ENCODE measurements around the gene HLF.

HLF gene

DNA sequence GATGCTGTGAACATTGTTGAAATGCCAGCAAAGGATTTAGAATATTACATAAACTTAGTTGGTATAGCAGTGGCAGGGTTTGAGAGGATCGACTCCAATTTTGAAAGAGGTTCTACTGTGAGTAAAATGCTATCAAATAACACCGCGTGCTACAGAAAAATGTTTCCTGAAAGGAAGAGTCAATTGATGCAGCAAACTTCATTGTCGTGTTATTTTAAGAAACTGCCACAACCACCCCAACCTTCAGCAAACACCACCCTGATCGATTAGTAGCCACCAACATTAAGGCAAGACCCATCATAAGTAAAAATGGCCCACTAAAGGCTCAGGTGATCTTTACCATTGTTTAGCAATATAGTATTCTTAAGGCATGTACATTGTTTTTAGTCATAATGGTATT, 27.3 kb downstream of the HLF start:
- TF ChIP-seq TEAD4 (IDR thresholded peaks at IDR 0.05) (no peak), FOXM1 (IDR thresholded peaks at IDR 0.05; ENCODE audit: borderline replicate concordance, low read depth) (no peak), ZBTB7A (IDR thresholded peaks at IDR 0.05; ENCODE audit: low read depth) (no peak), CEBPB (IDR thresholded peaks at IDR 0.05) (no peak), YY1 (IDR thresholded peaks at IDR 0.05; ENCODE audit: low read depth) (no peak)
- TF ChIP-seq, protein P1, sequence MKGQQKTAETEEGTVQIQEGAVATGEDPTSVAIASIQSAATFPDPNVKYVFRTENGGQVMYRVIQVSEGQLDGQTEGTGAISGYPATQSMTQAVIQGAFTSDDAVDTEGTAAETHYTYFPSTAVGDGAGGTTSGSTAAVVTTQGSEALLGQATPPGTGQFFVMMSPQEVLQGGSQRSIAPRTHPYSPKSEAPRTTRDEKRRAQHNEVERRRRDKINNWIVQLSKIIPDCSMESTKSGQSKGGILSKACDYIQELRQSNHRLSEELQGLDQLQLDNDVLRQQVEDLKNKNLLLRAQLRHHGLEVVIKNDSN (IDR thresholded peaks at IDR 0.05), result no peak

DNA sequence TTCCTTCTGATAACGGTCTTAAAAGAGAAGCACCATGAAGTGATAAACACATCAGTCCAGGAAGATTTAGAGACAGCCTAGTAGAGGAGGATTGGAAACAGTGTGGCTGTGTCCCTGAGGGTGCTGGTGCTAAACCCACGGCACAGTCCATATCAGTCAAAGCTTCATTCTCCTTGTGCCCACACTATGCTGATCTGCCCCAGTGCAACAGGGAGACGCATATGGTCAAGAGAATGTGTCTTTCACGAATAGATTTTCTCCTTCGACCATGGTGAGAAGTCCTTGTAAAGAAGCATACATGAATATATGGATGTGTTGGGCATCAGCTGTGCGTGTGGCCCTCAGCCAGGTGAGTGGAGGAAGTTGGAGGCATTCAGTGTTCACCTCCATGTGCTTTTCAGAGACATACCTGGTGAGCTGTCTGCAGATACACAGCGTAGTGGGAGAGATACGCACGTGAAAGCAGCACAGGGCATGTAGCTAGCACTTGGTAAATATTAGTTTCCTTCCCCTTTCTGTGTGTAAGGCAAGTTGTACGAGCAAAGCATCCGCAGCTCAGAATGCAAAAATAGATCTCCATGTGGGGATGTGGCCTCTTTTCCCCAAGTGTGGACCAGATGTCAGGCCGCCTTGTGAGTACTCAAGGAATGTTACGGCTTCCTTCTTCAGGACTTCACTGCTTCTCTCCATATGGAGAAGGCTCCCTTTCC, 29.4 kb downstream of the HLF start:
- TF ChIP-seq, protein P2, sequence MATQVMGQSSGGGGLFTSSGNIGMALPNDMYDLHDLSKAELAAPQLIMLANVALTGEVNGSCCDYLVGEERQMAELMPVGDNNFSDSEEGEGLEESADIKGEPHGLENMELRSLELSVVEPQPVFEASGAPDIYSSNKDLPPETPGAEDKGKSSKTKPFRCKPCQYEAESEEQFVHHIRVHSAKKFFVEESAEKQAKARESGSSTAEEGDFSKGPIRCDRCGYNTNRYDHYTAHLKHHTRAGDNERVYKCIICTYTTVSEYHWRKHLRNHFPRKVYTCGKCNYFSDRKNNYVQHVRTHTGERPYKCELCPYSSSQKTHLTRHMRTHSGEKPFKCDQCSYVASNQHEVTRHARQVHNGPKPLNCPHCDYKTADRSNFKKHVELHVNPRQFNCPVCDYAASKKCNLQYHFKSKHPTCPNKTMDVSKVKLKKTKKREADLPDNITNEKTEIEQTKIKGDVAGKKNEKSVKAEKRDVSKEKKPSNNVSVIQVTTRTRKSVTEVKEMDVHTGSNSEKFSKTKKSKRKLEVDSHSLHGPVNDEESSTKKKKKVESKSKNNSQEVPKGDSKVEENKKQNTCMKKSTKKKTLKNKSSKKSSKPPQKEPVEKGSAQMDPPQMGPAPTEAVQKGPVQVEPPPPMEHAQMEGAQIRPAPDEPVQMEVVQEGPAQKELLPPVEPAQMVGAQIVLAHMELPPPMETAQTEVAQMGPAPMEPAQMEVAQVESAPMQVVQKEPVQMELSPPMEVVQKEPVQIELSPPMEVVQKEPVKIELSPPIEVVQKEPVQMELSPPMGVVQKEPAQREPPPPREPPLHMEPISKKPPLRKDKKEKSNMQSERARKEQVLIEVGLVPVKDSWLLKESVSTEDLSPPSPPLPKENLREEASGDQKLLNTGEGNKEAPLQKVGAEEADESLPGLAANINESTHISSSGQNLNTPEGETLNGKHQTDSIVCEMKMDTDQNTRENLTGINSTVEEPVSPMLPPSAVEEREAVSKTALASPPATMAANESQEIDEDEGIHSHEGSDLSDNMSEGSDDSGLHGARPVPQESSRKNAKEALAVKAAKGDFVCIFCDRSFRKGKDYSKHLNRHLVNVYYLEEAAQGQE (IDR thresholded peaks at IDR 0.05; ENCODE audit: low read depth), result no peak

DNA sequence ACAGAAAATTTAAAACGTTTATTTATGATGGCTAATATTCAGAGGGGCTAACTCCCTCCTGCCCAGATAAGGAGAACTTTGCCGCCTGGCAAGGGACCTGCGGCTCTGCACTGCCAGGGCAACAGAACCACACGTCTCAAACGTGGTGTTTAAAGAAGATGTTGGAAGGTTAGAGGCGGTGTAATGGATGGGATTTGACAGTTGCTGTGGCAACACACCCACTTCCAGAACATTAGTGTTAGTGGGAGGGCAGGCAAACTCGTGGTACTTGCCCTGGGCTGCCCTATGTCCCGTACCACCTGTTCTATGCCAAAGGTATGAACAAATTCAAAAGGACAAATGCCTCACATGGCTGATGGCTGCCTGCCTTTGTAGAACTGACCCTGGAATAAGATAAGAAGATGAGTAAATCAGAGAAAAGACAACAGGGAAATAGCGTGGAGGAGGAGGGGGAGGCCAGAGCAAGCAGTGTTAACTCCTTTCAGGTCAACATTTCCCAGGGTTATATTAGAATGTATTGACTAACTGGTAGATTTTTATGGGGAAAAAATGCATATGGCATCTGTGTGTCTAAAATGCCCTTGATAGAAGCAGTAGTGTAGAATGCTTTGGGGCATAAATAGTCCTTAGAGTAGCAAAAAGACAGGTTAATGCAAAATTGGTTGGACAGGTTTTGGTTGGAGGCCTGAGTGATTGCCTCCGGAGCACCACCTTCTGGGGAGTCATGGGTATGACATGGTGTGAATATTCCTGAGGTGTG, 30.8 kb downstream of the HLF start:
- TF ChIP-seq RAD21 (IDR thresholded peaks at IDR 0.05; ENCODE audit: low read depth), result peak; percentile 81
- TF ChIP-seq MAX (IDR thresholded peaks at IDR 0.05), result no peak

DNA sequence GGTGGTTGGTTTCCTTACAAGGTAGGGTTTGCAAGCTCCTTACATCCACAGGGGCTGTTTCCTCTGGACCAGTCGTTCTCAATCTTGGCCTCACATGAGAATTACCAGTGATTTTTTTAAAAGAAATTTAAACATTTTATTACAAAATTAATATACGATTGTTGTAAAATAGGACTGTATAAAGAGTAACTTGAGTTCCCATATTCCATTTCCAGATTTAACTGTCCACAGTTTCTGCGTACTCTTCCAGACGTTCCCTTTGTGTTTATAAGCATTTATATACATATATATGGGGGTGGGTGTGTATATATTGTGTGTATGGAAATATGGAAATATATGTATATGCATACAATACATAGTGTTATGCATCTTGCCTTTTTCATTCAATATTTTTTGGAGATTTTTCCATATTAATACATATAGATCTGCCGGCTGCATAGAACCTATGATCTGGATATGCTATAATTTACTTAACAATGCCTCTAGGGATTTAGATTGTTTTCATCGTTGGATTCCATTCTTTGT, 31.5 kb downstream of the HLF start:
- TF ChIP-seq, protein P1 (IDR thresholded peaks at IDR 0.05), result no peak
- TF ChIP-seq MAX (IDR thresholded peaks at IDR 0.05), result no peak
- TF ChIP-seq NFIC (IDR thresholded peaks at IDR 0.05), result no peak
- TF ChIP-seq TAF1 (IDR thresholded peaks at IDR 0.05; ENCODE audit: low read depth), result no peak
- no peak for TF ChIP-seq ZBTB7A (IDR thresholded peaks at IDR 0.05; ENCODE audit: low read depth)
- no peak for TF ChIP-seq TEAD4 (IDR thresholded peaks at IDR 0.05)
- TF ChIP-seq RAD21 (IDR thresholded peaks at IDR 0.05; ENCODE audit: low read depth), result no peak
- TF ChIP-seq FOXM1 (IDR thresholded peaks at IDR 0.05; ENCODE audit: borderline replicate concordance, low read depth), result no peak
- TF ChIP-seq YY1 (IDR thresholded peaks at IDR 0.05; ENCODE audit: low read depth), result no peak

- TF ChIP-seq YY1 (IDR thresholded peaks at IDR 0.05; ENCODE audit: low read depth) (no peak), TEAD4 (IDR thresholded peaks at IDR 0.05) (no peak), FOXM1 (IDR thresholded peaks at IDR 0.05; ENCODE audit: borderline replicate concordance, low read depth) (no peak), NFIC (IDR thresholded peaks at IDR 0.05) (no peak), TAF1 (IDR thresholded peaks at IDR 0.05; ENCODE audit: low read depth) (no peak), CEBPB (IDR thresholded peaks at IDR 0.05) (no peak)
- TF ChIP-seq, protein P1 (IDR thresholded peaks at IDR 0.05), result no peak
These were observed 31.9 kb downstream of the HLF start for GRCh38 chr17:55296699-55297098.

DNA sequence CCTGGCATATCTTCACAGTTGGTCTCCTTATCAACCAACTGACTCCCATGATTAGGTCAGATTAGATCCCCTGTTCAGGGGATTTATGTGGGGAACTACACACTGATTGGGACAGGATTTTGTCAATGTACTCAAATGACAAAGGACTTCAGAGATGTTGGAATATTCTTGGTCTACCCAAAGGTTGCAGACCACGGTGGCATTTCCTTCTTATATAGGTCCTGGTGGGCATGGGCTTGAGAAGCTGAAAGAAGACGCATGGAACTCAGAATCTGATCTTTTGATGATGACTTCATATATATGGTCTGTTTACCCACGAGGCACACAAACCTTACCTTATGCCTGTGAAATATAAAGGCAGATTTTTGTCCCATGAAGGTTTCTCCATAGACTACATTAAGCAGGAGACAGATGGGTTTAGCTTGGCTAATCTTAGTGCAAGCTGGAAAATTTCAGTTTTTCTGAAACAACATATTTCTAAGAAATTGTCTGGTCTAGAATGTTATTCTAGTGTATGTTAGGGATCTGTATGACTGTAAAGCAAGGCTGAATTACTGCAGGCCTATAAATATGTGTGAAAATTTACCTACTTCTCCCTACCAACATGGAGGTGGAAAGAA, 33.5 kb downstream of the HLF start:
- TF ChIP-seq CREB1 (IDR thresholded peaks at IDR 0.05; ENCODE audit: low read depth) (no peak), EGR1 (IDR thresholded peaks at IDR 0.05) (no peak), RAD21 (IDR thresholded peaks at IDR 0.05; ENCODE audit: low read depth) (no peak), ZBTB7A (IDR thresholded peaks at IDR 0.05; ENCODE audit: low read depth) (no peak), NFIC (IDR thresholded peaks at IDR 0.05) (no peak)

DNA sequence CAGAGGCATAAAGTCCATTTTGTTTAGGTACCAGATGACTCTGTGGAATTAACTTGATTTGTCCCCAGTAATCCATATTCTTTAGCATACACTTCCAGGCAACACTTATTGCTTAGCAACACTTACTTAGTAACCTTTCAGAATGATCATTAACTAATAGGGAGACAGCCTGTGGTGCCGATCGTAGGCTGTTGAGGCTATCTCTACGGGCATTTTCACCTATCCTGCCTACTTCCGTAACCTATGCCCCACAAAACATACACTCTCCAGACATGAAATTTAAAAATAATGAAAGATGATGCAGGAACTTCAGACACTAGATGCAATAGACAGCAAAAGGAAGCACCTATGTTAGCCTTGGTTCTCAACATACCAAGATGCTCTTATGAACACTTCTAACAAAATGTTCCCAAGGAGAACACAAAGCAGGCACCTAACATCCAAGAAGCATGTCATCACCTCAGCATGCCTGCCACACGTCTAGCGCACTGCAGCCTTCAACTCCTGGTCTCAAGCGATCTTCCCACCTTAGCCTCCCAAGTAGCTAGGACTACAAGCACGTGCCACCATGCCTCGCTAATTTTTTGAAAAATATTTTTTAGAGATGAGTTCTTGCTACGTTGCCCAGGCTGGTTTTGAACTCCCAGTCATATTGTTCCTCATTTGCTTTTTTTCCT, 34.5 kb downstream of the HLF start:
- TF ChIP-seq, protein P2 (IDR thresholded peaks at IDR 0.05; ENCODE audit: low read depth), result no peak
